ENCODE measurements around the gene LMBRD1.

Gene LMBRD1

DNA sequence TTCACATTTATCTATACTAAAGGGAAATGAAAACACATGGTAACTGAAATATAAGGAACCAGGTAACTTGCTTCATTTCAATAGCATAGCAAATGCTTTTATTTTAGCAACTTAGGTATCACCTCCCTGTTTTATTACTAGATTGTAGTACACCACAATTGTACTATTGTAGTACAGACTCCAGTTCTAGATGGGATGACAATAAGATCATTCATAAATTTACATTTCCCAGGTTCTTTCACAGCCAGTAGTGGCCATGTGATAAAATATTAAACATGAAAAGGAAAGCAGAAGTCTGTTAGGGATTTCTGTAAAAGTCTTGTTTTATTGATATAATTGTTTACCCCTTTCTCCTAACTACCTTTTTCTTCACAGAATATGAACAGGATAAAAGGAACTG, 97.2 kb downstream of the LMBRD1 start:
- TF ChIP-seq, protein P1, sequence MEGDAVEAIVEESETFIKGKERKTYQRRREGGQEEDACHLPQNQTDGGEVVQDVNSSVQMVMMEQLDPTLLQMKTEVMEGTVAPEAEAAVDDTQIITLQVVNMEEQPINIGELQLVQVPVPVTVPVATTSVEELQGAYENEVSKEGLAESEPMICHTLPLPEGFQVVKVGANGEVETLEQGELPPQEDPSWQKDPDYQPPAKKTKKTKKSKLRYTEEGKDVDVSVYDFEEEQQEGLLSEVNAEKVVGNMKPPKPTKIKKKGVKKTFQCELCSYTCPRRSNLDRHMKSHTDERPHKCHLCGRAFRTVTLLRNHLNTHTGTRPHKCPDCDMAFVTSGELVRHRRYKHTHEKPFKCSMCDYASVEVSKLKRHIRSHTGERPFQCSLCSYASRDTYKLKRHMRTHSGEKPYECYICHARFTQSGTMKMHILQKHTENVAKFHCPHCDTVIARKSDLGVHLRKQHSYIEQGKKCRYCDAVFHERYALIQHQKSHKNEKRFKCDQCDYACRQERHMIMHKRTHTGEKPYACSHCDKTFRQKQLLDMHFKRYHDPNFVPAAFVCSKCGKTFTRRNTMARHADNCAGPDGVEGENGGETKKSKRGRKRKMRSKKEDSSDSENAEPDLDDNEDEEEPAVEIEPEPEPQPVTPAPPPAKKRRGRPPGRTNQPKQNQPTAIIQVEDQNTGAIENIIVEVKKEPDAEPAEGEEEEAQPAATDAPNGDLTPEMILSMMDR (IDR thresholded peaks at IDR 0.05; ENCODE audit: low read depth, low read length, missing control alignments), result no peak
- no peak overlapping the region for H3K4me3 ChIP-seq (ENCODE audit: low read depth, low read length)
- in situ Hi-C loops (cut with HindIII; ENCODE audit: low sequenced_read_pairs), result no loop called here
- no peak for DNase-seq (ENCODE audit: low read depth)

DNA sequence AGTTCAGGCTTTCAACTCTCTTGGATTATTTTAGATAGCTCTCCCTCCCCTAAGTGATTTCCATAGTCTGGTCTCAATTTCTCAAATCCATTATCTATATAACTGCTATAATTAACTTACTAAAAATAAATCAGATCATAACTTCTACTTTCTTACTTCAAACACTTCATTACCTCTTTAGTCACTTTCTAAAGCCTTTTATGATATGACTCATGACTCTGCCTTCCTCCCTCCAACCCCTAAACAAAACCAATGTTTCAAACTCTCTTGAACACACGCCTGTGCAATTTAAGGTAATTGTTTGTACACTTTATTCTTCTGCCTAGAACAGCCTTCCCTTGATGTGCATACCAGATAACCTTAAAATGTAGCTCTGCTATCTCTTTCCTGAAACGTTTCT, 100.5 kb downstream of the LMBRD1 start:
- in situ Hi-C loops (cut with HindIII; ENCODE audit: low sequenced_read_pairs), result no loop called here
- DNase-seq (ENCODE audit: low read depth), result no peak
- TF ChIP-seq, protein P1 (IDR thresholded peaks at IDR 0.05; ENCODE audit: low read depth, low read length, missing control alignments), result no peak
- no peak overlapping the region for H3K4me3 ChIP-seq (ENCODE audit: low read depth, low read length)

DNA sequence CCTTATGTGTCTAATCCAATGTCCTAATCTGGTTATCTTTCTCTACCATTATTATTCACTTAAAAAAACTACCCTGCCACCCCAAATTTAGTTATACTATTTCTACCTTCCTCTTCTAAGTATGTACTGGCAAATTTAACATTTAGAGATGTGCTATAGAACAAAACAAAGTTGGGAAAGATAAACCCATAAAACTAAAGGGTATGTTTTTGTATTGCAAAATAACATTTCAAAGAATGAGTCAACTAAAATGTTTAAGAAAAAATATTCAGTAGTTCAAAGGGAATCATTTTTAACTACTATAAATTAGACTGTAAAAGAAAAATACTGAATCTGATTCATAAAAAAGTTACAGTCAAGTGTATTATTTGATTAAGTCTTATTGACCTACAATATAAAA, 103.0 kb downstream of the LMBRD1 start:
- no peak overlapping the region for H3K4me3 ChIP-seq (ENCODE audit: low read depth, low read length)
- in situ Hi-C loops (cut with HindIII; ENCODE audit: low sequenced_read_pairs), result no loop called here
- no peak for DNase-seq (ENCODE audit: low read depth)
- TF ChIP-seq, protein P1 (IDR thresholded peaks at IDR 0.05; ENCODE audit: low read depth, low read length, missing control alignments), result no peak

DNA sequence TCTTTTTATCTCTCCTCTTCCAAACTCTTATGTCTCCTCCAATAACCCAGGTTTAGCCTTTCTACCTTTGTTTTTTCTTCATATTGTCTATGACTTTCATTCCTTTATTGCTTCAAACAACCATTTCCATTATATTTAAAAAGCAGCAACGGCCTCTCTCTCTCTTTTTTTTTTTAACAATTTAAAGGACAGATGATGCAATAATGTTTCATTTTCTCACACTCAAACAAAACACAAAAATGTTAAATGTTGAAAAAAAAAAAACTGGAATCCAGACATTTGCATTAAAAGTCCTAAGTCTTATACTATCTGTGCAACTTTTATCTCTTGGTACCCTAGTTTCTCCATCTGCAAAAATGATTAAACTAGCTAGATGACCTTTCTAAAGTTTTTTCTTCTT, 105.8 kb downstream of the LMBRD1 start:
- in situ Hi-C loops (cut with HindIII; ENCODE audit: low sequenced_read_pairs), result no loop called here
- TF ChIP-seq, protein P1 (IDR thresholded peaks at IDR 0.05; ENCODE audit: low read depth, low read length, missing control alignments), result no peak

DNA sequence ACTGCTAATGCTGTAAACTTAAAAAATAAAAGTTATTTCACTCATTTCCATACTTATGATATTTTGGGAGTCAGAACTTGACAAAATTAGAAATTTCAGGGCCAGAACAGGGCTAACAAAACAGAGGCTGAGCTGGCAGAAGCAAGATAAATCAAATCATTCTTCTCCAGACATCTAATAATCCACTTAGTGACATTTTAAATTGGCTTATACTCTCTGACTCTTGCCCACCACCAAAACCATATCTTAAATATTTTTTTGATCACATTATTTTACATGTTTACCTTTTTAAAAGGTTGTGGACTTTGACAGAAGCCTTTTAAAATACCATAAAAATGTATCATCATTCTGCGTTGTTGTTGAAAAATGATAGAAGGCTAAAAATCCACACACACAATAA, 116.5 kb downstream of the LMBRD1 start:
- TF ChIP-seq, protein P1 (IDR thresholded peaks at IDR 0.05; ENCODE audit: low read depth, low read length, missing control alignments), result no peak
- no peak for DNase-seq (ENCODE audit: low read depth)
- no peak overlapping the region for H3K4me3 ChIP-seq (ENCODE audit: low read depth, low read length)
- in situ Hi-C loops (cut with HindIII; ENCODE audit: low sequenced_read_pairs), result no loop called here

More for the DNA sequence above, 105.8 kb downstream of the LMBRD1 start:
- no peak overlapping the region for H3K4me3 ChIP-seq (ENCODE audit: low read depth, low read length)
- DNase-seq (ENCODE audit: low read depth), result no peak

DNA sequence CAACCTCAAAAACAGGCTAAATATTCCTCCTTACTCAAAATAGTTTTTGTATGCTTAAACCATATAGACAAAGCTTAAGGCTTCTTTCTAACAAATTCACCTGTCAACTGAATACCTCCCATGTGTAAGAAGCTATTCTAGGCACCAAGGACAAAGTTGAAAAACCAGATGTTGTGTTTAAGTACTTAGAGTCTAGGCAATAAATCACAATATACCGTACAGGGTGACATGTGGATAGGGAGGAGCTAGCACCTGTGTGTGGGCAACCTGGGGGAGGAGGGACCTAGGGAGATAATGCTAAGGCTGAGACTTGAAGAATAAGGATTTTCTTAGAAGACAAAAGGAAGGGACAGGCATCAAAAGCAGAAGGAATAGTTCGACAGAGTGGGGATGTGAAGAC, 123.5 kb downstream of the LMBRD1 start:
- no peak overlapping the region for H3K4me3 ChIP-seq (ENCODE audit: low read depth, low read length)

More for the DNA sequence above, 123.5 kb downstream of the LMBRD1 start:
- TF ChIP-seq, protein P1 (IDR thresholded peaks at IDR 0.05; ENCODE audit: low read depth, low read length, missing control alignments), result no peak
- in situ Hi-C loops (cut with HindIII; ENCODE audit: low sequenced_read_pairs), result no loop called here
- no peak for DNase-seq (ENCODE audit: low read depth)

All from astrocyte of the cerebellum (primary cell).